HG03025 (cell line): ENCODE results near the gene ATN1.

Source experiments
- ATAC-seq: cut with Tn5 transposase; IDR thresholded peaks from one replicate; pipeline ENCODE4 v1.9.1; 2021; ENCODE audit warnings: mild to moderate bottlenecking, moderate library complexity; ENCODE audit not compliant: unreplicated experiment, low FRiP score

ATN1 gene

DNA sequence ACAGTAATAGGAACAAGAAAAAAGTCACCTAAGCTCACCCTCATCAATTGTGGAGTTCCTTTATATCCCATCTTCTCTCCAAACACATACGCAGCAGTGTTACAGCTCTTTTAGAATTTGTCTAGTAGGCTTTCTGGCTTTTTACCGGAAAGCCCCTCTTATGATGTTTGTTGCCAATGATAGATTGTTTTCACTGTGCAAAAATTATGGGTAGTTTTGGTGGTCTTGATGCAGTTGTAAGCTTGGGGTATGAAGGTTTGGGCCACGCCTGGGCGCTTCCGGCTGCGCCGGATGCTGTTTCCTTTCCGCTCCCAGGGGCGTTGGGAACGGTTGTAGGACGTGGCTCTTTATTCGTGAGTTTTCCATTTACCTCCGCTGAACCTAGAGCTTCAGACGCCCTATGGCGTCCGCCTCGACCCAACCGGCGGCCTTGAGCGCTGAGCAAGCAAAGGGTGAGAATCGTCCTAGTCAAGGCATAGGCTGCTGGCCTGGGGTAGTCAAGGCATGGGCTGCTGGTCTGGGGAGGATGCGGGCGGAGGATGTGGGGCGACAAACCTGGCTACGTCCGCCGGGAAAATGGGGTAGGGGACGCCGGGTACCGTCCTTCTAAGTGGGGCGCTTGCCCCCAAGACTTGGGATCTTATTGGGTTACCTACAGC lies 16.1 kb downstream of the ATN1 start, which contains the start of the genes C12orf57 and RNU7-1:
TSS of gene C12orf57 (plus strand) at position 301 of the 659 bp plus-strand sequence. CDS start at position 401, 100 bp downstream.
TSS of gene RNU7-1 (plus strand) at position 95 of the 659 bp plus-strand sequence.
- ATAC-seq, result peak; percentile 24

DNA sequence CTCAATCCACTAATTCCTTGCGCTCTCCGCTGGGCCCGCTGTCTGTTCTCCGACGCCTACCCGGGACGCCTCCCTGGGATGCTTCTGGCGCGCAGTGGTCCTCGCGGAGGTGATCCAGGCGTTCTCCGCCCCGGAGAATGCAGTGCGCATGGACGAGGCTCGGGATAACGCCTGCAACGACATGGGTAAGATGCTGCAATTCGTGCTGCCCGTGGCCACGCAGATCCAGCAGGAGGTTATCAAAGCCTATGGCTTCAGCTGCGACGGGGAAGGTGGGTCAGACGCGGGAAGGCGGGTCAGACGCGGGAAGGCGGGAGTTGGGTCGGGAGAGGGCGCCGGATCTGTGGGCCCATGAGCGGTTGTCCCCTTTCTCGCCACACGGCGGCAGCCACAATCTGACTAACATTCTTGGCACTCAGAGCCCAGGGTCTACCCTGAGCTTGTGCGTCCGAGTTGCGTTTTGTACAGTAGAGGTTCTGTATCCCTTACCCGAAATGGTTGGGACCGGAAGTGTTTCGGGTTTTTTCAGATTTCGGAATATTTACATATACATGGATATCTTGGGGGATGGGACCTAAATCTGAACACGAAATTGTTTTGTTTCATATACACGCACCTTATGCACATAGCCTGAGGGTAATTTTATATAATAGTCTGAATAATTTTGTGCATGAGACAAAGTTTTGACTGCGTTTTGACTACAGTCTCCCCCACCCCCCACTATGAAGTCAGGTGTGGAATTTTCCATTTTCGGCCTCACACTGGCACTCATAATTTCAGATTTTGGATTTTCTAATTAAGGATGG lies 16.8 kb downstream of the ATN1 start:
- ATAC-seq, result peak; percentile 26

DNA sequence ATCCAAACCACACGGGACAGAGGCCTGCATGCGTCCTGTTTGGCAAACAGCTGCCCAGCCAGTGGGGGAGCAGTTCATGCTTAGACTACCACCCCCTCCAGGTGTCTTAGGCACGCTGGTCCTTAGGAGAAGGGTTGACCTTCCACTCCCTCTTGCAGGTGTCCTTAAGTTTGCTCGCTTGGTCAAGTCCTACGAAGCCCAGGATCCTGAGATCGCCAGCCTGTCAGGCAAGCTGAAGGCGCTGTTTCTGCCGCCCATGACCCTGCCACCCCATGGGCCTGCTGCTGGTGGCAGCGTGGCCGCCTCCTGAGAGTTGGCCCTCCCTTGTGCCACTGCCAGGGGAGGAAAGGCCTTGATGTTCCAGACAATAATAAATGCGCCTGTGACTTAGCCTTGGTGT lies 17.9 kb downstream of the ATN1 start:
- ATAC-seq, result no peak

DNA sequence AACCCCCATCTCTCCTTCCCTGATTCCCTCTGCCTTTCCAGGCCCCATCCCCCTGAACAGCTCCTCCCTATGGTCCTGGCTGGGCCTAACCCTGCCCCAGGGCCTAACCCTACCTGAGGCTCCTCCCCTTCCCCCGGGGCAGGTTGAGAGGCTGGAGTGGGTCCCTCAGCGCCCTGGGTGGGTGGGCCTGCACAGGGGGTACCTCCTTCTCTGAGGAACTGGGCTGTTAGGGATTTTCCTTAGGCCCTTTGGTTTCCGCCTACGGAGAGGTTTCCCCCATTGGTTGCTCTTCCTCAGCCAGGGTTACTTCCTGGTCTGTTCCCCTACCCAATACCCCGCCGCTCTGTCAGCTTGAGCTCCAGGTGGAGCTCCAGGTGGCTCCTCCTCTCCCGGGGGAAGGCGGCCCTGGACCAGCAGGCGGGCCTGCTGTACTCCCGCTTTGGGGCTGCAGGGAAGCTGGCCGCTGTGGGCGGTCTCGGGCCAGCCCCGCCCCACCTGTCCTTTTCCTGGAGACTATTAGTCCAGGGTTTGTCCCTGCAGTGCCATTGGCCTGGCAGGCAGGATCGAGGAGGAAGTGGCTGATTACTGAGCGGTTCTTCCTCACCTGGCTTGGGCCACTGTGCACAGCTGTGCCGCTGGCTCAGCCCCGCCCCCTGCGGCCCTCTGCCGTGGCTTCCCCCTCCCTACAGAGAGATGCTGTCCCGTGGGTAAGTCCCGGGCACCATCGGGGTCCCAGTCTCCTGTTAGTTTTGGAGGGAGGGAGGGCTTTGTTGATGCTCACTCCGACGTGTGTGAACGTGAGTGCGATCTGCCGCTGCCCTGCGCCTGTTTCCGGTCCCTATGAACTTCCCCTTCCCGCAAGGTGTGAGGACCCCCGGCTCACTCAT lies 18.5 kb downstream of the ATN1 start:
- no peak for ATAC-seq

DNA sequence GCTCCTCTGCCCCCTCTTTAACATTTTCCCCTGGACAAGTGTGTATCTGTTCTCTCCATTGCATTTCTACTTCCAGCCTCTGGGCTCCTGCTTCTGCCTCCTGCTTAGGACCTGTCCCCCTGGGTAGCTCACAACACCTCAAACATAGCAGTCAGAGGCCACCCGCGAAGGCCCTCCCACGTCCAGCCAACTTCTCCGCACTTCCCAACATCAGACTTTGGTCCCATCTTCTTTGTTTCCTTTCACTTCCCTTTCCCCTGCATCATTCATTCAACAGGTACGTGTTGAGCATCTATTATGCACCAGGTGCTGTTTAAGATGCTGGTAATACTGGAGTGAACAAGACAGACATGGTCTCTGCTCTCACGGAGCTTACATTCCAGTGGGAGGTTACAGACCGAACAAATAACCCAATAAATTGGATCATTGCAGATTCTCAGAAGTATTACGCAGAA lies 19.2 kb downstream of the ATN1 start:
- ATAC-seq, result no peak

DNA sequence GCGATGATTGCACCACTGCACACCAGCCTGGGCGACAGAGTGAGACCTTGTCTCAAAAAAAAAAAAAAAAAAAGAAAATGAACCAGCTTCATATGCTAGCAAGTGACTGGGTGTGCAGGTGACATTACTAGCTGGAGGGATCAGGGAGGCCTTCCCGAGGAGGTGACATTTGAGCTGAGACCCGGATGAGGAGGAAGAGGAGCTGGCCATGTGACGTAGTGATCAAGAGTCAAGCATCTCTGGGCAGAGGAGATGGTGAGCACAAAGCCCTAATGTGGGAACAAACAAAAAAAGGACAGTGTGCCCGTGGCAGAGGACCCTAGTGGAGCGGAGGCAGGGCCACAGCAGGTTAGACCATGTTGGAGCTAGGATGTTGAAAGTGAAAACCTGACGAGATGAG lies 19.9 kb downstream of the ATN1 start:
- no peak for ATAC-seq

DNA sequence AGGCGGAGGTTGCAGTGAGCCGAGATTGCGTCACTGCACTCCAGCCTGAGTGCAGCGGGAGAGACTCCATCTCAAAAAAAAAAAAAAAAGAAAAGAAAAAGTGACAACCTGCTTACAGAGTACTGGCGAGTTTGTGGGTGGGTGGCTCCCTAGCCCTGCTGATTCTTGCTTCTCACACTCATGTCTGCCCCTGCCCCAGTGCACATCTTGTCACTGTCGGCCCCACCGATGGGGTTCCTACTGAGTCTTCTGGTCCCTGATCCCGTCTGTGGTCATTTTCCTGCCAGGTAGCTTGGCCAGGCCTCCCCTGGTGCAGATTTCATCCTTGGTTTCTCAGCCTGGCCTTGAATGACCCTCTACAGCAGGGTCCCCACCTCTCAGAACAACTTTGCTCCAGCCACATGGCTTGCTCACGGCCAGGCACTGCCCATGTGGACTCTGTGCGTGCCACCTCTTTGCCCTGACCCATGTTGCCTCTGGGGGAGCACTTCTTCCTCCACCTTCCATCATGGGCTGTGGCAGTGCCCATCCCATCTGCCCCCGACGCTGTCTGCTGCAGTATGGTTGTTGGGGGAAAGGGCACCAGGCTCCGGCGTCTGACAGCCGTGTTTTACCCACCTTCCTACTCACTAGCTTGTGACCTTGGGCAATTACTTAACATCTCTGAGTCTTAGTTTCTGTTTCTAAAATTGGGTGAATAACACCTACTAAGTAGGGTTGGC lies 21.3 kb downstream of the ATN1 start:
- ATAC-seq, result no peak

DNA sequence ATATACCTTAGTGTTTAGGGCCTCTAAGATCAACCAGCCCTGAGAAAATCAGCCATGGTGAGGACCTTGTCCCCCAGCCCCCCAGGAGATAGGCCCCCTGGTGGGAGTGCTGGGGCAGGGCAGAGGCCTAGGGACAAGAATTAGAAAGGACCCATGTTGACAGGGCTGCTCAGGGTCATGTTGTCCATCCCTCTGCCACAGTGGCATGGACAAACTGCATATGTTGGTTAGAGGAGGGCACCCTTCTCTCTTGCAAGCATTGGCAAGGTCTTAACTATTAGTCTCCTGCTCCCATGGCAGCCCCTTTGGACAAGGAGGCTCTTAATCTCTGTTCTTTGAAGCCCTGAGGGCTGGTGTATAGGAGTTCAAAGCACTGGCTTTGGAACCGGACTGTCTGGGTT lies 22.6 kb downstream of the ATN1 start:
- ATAC-seq, result no peak

DNA sequence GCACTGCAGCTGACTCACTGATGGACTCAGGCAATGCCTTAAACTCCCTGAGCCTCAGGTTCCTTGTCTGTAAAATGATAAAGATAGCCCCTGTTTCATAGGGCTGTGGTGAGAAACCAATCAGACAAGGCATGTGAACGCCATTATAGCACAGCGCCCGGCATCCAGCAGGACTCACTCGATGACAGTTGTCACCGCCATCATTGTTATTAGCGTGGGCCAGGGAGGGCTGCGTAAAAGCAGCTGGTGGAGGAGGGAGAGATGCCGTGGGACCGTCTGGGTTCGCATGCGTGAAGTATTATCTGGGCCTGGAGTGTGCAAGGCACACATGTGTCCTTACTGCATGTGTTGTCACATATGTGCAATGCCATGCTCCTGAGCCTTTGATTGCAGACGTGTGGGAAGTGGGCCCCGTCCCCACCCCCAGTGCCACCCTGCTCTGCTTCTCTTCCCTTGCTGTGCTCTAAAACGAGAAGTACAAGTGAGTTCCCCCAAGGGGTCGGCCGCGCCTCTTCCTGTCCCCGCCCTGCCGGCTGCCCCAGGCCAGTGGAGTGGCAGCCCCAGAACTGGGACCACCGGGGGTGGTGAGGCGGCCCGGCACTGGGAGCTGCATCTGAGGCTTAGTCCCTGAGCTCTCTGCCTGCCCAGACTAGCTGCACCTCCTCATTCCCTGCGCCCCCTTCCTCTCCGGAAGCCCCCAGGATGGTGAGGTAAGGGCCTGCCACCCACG lies 23.2 kb downstream of the ATN1 start, which contains the start of gene PTPN6:
TSS of gene PTPN6 (plus strand) at position 546 of the 730 bp plus-strand sequence. CDS start at position 703, 157 bp downstream.
- ATAC-seq, result no peak

DNA sequence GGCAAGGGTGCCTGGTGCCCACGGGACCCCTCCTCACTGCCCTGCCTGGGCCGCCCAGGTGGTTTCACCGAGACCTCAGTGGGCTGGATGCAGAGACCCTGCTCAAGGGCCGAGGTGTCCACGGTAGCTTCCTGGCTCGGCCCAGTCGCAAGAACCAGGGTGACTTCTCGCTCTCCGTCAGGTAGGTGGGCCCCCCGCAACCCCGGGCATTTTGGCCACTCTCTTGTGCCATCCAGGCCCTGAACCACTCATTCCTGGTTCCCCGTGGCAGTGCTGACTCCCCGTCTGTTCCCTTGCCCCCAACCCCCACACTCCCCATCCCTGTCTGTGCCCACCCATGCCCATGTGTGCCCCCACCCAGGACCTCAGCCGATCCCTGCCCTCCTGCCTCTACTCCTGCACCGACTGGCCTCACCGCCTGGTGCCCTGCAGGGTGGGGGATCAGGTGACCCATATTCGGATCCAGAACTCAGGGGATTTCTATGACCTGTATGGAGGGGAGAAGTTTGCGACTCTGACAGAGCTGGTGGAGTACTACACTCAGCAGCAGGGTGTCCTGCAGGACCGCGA lies 23.9 kb downstream of the ATN1 start:
- ATAC-seq, result no peak

DNA sequence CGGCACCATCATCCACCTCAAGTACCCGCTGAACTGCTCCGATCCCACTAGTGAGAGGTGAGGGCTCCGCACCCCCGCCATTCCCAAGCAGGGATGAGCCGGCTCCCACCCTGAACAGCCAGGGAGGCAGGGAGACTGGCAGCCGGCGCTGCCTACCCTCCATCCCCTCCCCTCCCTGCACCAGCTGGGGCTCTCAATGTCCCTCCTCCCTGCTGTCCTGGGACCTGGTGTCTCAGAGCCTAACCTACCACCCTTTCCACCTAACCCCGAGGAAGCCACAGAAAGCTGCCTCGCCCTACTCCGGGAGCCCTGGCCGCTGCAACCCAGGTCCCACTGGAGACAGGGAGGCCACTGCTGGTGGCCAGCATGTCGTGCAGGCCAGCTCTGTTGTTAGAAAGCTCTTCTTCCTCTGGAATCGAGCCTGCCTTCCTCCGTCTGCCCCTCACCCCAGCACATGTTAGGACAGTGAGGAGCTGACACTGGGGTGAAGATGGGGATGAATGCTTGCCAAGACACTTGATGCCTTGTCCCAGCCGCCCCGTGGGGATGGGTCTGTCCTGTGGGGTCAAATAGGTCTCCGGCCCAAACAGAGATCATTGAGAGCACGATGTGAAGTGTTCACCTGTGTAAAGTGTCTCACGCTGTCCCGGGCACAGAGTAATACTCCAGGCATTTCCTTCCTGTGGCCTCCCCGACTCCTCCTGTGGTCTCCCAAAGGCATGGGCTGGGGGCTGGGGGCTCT lies 24.5 kb downstream of the ATN1 start:
- ATAC-seq, result no peak

DNA sequence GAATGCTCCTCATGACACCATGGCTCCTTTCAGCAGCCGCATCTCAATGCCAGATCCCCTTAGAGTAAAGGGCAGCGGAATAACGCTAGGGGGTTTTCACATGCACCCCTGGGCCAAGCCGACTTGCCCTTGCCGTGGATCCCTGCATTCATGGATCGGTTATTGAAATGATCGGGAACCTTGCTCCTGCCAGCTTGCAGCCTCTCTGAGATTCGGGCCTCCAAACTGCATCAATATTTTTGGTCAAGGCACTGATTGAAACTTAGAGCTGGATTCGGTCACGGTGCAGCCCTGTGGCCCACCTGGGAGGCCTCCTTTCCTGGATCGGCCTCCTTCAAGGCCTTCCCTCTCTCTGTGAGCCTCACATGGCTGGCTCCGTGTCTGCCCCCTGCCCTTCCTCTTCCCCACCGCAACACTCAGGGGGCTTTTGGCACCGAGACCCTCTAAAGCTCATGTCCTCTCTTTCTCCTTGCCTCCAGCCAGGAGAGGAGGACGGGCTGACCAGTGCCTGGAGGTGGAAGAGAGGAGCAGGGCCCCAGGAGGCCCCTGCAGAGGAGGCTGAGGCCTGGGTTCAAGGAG lies 25.2 kb downstream of the ATN1 start:
- ATAC-seq, result peak; percentile 0

DNA sequence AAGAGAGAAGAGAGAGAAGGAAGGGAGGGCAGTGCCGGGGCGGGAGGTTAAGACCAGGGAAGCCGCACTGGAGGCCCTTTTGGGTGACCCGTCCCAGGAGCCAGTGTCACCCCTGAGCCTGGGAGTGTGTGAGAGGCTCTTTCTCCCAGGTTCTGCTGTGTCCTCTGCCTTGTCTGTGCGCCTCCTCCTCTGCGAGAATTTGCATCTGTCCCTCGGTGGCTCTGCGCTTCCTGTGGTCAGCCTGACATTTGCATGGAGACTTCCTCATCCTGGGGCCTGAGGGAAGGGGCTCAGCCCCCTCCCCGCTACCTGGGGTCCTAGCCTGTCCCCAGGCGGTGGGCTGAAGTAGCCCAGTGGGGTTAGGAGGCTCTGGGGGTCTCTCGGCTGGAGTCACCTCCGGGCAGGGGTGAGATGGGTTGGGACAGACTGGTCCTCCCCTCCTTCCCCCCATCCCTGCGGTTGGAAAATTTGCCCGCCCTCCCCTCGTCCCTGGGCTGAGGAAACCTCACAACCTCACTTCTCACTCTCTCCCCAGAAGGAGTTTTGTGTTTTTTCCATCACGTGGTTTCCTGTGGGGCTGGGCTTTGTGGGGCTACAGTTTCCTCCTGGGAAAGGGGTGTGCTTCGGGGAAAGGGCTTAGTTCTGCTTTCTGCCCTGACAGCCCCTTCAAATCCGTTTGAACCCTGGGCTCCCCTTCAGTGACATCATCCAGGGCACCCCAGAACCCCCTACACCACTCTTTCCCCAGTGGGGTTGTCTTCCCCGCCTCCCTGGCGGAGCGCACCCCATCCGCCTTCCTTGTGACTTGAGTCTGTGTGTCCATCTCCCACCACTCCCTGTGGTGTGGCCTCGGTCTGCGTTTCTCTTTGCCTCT lies 25.9 kb downstream of the ATN1 start:
- ATAC-seq, result peak; percentile 47

DNA sequence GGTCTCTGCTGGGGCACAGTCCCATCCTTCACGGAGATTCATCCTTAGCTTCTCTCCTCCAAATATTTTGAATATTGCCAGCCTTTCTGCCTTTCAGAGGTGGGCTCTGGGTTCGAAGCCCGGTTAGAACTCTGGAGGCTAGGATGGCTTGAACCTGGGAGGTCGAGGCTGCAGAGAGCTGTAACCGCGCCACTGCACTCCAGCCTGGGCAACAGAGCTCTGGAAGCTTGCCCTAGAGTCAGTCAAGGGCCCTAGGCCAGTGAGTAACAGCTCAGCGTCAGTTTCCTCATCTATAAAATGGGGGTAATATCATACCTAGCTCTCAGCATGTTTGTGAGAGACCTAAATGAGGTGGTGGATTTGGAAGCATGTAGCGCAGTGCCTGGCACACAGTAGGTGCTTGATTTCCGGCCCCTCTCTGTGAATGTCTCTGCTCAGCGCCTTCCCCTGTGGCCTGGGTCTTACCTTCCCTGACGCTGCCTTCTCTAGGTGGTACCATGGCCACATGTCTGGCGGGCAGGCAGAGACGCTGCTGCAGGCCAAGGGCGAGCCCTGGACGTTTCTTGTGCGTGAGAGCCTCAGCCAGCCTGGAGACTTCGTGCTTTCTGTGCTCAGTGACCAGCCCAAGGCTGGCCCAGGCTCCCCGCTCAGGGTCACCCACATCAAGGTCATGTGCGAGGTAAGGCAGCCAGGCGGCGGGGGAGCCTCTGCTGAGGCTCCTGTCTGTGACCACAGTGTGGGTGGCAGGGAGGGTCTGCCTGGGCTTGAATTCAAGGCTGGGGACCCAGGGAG lies 26.8 kb downstream of the ATN1 start:
- ATAC-seq, result no peak

DNA sequence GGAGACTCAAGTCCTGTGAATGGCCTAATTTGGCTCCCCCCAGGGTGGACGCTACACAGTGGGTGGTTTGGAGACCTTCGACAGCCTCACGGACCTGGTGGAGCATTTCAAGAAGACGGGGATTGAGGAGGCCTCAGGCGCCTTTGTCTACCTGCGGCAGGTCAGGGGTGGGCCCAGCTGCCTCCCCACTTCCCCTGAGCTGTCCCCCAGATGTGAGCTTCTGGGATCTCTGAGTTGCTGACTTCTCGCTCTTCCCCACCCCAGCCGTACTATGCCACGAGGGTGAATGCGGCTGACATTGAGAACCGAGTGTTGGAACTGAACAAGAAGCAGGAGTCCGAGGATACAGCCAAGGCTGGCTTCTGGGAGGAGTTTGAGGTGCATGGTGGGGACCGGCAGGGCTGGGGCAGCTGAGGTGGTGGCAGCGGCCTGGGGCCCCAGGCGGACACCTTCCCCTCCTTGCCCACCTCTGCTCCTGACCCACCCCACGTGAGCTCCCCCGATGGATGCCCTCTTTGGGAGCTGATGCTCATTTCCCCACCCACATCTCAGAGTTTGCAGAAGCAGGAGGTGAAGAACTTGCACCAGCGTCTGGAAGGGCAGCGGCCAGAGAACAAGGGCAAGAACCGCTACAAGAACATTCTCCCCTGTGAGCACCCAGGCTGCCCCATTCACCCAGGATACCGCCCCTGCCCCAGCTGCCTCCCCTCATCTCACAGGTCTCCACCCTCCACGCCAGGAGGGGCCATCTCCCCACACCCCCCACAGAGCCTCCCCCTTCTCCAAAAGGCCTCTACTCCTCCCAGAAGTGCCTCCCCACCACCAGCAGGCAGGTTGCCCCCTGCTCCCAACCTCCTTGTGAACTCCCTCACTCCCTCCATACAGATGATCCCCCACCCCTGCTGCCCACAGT lies 27.6 kb downstream of the ATN1 start:
- no peak for ATAC-seq
